TTC549 (cell line): ENCODE results near the gene PRSS35.
"Not testable (repeated sequence)": the region's sequence is repeated elsewhere in the genome, so short reads cannot be mapped to it uniquely, and the experiment has no call there.

Experiments used
- FAIRE-seq: peaks from 2 replicates; lab custom pipeline; 2012; peaks lifted over from hg19 to GRCh38; lab: Jason Lieb, UNC

The PRSS35 gene

DNA sequence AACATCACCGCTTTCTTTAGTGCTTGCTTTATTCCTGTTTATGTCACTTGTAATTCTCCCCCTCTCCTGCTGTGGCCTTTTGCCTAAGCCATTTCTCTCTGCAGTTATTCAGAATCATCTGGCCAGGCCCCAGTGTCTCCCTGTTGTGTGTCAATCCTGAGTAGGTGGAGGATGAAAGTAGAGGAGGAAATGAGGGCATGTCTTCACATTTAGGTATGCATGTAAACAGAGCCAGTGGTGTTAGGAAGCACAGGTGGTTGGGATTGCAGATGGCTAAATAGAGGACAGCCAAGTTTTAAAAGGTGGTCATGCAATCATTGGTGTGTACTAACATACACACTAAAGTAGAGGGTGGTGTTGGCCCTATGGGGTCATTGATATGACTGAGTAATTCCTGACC lies 5.2 kb downstream of the PRSS35 start:
- FAIRE-seq: no peak

DNA sequence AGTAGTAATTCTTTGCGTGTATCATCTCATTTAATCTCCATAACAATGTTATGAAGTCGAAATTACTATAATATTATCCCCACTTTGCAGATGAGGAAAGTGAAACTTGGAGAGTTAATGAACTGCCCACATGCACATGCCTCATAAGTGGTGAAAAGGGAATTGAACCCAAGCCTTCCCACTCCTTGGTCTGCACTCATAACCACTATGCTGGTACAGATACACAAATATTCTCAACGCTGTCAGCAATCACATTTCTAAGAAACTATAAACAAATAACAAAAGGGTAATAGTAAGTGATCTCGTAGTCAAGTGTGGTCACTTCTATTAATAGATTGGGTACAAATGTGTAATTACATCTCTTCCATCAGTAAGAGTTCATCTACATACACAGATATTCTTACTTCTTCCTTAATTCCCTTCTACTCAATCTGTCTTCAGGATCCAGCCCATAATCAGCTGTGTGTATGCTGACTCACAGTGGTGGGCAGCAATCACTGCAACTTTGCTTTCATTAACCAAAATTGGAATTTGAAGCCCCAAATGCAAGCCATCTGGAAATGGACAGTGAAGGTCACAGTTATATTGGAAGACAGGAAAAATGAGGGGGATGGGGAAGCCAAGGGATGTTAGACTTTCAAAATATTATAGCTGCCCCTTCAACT lies 6.6 kb downstream of the PRSS35 start:
- FAIRE-seq: no peak

DNA sequence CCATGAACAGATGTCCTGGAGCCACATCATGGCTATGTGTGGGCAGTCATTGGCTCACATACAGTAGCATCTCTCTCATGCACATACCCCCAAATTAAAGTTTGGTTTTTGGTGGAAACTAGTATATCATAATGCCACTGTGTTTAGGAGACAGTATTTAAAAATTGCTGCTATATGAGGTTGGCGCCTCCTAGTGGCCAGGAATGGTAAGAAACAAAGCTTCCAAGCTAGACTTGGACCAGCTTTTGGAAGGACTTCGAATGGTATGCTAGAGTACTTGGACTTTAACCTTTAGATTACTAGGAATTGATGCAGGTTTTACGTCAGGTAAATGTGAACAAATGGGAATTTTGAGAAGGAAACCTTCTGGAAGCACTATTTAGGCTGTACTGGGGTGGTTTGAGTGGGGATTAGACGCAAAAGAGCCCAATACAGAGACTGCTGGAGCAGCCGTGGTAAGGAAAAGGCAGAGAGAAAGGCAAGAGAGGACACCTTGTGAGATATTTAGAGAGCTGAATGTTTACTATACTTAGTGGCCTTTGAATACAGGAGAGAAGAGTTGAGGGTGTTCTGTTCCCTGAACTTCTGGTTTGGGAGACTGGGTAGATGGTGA lies 23.8 kb downstream of the PRSS35 start:
- FAIRE-seq: no peak

DNA sequence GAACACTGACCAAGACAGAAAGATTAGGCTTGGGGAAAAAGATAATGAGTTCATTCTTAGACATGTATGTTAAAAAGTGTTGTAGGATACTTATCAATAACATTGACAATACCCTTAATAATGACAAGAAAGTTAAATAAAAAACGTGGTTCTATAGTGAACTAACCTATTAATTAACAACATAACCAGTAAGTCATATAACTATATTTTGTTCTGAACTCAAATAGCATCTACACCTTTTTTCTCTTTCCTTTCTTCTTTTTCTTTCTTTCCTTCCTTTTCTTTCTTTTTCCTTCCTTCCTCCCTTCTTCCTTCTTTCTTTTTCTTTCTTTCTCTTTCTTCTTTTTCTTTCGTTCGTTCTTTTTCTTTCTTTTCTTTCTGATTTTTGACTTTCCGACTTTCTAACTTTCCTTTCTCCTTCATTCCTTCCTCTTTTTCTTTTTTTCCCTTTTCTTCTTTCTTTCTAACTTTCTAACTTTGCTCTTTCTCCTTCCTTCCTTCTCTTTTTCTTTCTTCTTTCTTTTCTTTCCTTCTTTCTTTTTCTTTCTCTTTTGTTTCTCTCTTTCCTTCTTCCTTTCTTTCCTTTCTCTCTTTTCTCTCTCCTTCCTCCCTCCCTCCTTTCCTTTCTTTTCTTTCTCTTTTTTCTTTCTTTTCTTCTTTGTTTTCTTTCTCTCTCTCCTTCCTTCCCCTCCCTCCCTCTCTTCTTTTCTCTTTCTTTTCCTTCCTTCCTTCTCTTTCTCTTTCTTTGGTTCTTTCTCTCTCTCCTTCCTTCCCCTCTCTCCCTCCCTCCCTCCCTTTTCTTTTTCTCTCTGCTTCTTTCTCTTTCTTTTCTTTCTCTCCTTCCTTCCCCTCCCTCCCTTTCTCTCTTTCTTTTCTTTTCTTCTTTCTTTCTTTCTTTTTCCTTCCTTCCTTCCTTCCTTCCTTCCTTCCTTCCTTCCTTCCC lies 24.6 kb downstream of the PRSS35 start:
- FAIRE-seq: no peak

DNA sequence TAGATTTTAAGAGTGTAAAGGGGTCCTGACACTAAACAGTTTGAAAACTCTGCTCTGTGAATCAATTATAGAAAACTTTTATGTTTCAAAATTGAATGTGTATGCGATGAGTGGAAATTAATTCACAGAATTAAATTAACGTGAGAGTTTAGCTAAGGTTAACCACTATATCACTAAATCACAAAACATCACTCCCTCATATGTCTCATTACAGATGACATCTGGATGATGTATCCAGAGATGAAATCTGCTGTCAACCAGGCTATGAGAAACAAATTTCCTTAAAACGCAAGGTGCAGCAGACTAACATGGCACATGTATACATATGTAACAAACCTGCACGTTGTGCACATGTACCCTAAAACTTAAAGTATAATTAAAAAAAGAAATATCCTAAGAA lies 27.3 kb downstream of the PRSS35 start:
- no peak for FAIRE-seq

DNA sequence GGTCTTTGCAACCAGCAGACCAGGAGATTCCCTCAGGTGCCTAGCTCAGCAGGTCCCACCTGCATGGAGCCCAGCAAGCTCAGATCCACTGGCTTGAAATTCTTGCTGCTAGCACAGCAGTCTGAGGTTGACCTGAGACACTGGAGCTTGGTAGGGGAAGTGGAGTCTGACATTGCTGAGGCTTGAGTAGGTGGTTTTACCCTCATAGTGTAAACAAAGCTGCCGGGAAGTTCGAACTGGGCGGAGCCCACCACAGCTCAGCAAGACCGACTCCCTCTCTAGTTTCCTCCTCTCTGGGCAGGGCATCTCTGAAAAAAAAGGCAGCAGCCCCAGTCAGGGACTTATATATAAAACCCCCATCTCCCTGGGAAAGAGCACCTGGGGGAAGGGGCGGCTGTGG lies 34.3 kb downstream of the PRSS35 start:
- no peak for FAIRE-seq

DNA sequence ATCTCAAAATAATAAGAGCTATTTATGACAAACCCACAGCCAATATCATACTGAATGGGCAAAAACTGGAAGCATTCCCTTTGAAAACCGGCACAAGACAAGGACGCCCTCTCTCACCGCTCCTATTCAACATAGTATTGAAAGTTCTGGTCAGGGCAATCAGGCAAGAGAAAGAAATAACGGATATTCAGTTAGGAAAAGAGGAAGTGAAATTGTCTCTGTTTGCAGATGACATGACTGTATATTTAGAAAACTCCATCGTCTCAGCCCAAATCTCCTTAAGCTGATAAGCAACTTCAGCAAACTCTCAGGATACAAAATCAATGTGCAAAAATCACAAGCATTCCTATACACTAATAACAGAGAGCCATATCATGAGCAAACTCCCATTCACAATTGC lies 38.1 kb downstream of the PRSS35 start:
- FAIRE-seq: not testable (repeated sequence)

DNA sequence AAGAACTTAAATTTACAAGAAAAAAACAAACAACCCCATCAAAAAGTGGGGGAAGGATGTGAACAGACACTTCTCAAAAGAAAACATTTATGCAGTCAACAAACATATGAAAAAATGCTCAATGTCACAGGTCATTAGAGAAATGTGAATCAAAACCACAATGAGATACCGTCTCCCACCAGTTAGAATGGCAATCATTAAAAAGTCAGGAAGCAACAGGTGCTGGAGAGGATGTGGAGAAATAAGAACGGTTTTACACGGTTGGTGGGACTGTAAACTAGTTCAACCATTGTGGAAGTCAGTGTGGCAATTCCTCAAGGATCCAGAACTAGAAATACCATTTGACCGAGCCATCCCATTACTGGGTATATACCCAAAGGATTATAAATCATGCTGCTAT lies 39.4 kb downstream of the PRSS35 start:
- not testable (repeated sequence) for FAIRE-seq

DNA sequence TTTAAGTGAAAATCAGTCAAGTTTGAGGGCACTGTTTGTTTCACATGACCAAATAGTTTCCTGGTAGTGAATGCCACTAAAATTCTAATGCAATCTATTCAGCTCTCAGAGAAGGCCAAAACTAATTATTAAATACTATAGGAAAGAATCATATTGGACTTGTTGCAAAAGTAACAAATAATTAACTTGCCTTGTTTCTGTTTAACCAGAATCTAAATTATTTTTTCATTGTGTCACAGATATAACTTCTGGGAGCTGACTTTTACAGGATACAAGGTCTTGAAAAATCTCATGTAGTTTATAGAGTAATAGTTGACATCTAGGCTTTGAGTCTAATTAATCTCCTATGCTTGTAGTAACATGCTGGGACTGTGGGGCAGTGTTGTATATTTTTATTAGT lies 44.5 kb downstream of the PRSS35 start:
- no peak for FAIRE-seq

DNA sequence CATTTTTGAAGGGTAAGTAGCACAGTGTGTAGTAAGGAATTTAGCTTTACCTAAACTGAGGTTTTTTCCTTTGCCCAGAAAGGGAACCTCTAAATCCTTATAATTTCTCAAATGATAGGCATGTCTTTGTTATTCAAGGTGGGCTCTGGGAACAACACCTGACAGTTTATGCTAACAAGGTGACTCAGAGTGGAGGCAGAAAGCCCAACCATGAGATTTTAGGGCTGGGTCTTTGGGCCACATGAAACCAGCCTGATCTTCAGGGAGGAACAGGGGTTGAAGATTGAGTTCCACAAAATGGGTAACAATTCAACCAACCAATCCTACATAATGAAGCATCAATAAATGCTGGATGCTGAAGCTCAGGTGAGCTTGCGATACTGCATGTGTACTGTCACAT lies 46.6 kb downstream of the PRSS35 start:
- no peak for FAIRE-seq

DNA sequence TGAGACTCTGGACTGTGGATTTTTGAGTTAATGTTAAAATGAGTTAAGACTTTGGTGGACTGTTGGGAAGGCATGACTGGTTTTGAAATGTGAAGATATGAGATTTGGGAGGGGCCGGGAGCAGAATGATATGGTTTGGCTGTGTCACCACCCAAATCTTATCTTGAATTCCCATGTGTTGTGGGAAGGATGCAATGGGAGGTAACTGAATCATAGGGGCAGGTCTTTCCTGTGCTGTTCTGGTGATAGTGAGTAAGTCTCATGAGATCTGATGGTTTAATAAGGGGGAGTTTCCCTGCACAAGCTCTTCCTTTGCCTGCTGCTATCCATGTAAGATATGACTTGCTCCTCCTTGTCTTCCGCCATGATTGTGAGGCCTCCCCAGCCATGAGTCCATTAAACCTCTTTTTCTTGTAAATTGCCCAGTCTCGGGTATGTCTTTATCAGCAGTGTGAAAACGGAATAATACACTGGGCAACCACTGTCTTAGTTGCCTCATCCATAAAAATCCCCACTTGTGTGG lies 59.4 kb downstream of the PRSS35 start:
- not testable (repeated sequence) for FAIRE-seq

DNA sequence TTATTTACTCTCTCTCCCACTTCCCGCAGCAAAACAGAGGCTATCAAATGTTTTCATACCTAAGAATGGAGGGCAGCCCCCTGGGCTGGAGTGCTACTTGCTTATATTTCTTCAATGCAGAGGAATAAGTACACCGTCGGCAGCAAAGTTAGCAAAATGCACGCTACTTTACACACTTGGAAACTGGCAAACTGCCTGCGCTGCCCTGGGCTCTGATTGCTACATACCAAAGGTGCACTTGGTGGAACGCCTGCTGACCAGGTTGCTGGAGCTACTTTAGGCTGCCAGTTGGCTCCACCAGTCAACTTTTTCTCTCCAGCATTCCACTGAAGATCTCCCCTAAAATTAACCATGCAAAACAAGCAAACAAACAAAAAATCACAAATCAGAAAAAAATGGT lies 62.4 kb downstream of the PRSS35 start:
- FAIRE-seq: no peak
